Astrocyte (in vitro differentiated cells and primary cell): ENCODE data around the gene NCOA4.

Source experiments
- CTCF ChIP-seq: IDR thresholded peaks from 2 replicates; pipeline ENCODE4 v1.5.1; 2011; ENCODE audit warnings: low read depth, mild to moderate bottlenecking, inconsistent platforms, low read length, moderate library complexity; ENCODE audit not compliant: insufficient read depth
- EZH2 ChIP-seq: IDR thresholded peaks from 2 replicates; pipeline ENCODE4 v1.6.1; 2012; ENCODE audit warnings: mild to moderate bottlenecking, low read length, inconsistent platforms; ENCODE audit not compliant: insufficient read depth

GRCh38 chr10:46014206-46014605 lies 16.2 kb downstream of the NCOA4 start:
- TF ChIP-seq EZH2 (no peak), CTCF (no peak)
